Activated naive CD4-positive, alpha-beta T cell treated with anti-CD3 and anti-CD28 coated beads, Interleukin-2, amount 50 U/mL, for 24 hours (primary cell): ENCODE measurements around the gene HDHD5.

Experiments
- H3K27ac Mint-ChIP-seq: one replicate; pipeline ENCODE4 v1.8.0; 2021; ENCODE audit warnings: mild to moderate bottlenecking, mixed read lengths
- H3K27me3 Mint-ChIP-seq: one replicate; pipeline ENCODE4 v1.8.0; 2021; ENCODE audit warnings: mixed read lengths
- H3K36me3 Mint-ChIP-seq: one replicate; pipeline ENCODE4 v1.8.0; 2021; ENCODE audit warnings: mixed read lengths
- H3K4me1 Mint-ChIP-seq: one replicate; pipeline ENCODE4 v1.8.0; 2021; ENCODE audit warnings: mixed read lengths
- H3K4me3 Mint-ChIP-seq: one replicate; pipeline ENCODE4 v1.8.0; 2021; ENCODE audit warnings: mild to moderate bottlenecking, mixed read lengths
- H3K9me3 Mint-ChIP-seq: one replicate; pipeline ENCODE4 v1.8.0; 2021; ENCODE audit warnings: mixed read lengths

The HDHD5 gene

DNA sequence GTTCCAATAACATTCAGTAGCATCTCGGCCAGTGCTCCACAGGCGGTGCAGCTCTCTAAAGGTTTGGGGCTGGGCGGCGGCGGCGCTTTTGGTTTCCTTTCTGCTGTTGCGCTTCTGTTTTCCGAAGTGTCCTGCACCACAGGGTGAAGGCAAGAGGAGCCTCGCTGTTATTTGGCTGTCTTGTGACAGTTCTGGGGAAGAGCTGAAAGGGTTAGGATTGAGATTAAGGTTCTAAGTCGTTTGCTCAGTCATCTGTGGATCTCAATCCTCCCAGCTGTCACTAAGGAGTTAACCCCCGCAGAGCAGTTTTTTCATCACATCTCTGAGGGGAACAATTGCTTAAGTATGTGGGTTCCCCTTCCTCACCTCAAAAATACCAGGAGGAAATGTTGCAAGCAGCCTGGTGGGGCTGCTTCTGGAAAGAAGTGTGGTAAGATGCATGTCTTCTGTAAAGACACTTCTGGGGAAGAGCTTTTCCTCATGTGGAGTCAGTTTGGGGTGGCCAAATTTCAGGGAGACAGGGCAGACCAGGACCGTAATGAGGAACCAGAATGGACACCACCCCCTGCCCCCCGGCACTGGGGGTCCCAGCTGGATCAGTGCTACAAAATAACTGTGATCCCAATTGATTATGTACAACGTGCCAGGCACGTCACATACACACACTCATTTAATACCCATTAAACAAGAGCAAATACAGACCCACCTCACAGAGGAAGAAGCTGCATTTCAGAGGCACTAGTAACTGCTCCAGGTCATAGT is 52.1 kb downstream of the HDHD5 start:
- peaks cover 8% of the 10 kb centered on the region for H3K36me3 Mint-ChIP-seq
- no peaks in the 10 kb centered on the region for H3K9me3 Mint-ChIP-seq
- no peaks in the 10 kb centered on the region for H3K27me3 Mint-ChIP-seq
- peak overlapping the region; percentile 59 for H3K4me3 Mint-ChIP-seq
- peaks cover 58% of the 10 kb centered on the region for H3K4me1 Mint-ChIP-seq
- peak overlapping the region; percentile 81 for H3K27ac Mint-ChIP-seq

DNA sequence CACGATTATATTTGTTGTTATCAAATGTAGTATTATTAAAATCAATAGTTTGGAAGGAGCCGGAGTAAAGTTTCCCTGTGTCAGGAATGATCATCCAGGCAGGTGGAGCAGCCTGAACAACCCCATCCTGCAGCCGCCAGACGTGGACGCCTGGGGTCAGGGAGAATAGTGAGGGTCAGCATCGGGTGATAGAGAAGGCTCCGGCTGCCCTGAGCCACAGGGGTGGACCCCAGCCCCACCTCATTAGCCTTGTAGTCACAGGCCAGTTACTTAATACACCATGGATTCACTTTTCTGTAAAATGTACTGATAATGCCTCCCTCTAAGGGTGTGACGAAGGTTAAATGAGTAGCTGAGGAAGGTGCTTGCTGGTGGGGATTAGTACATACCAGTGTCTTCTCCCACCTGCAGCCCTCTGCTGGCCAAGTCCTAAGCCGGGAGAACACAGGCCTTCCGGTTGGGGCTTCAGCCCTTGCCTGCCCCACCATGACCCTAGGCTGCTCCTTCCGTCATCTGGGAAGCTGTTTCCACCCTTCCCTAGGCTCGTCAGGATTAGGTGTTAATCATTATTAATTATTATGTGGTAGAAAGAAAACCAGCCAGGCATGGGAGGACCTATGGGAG is 52.8 kb downstream of the HDHD5 start:
- Mint-ChIP-seq H3K27ac (peak overlapping the region; percentile 81), H3K27me3 (no peaks in the 10 kb centered on the region), H3K4me1 (peaks cover 59% of the 10 kb centered on the region), H3K4me3 (peak overlapping the region; percentile 59), H3K36me3 (peaks cover 12% of the 10 kb centered on the region), H3K9me3 (no peaks in the 10 kb centered on the region)

DNA sequence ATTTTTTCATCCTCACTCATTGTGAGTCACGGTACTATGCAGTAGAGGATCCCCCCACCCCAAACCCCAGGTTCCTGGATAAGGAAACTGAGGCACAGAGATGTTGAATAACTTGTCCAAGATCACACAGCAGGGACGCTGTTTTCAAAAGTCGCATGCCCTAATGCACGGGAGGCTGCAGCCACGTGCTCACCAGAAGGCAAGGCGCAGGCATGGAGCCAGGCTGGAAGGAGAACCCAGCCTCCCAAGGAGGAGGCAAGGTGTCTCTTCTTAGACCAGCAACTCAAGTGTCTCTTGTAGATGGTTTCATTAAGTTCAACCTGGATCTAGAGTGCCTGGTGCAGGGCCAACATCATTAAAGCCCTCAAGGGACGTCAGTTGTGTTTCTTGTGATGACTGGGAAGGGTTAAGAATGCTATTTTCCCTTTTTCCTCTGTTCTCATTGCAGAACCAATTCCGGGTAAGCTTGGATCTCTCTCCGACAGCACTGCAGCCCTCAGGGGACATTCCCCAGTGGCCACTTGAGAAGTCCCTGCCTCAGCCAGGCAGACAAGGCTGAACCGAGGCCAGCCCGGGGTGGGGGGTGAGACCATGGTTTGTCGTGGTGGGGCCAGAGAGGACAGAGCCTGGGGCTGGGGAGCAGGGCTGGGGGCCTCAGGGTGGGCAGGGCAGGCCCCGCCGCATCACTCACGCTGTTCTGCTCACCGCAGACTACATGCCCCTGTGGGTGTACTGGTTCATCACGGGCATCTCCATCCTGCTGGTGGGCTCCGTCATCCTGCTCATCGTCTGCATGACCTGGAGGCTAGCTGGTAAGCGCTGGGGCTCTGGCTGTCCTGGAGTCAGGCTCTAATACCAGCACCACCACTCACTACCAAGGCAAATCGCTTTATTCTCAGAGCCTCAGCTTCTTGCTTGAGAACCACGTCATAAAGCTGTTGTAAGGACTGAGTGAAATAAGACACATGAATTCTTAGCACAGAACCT is 53.6 kb downstream of the HDHD5 start:
- Mint-ChIP-seq H3K27ac (no peak overlapping the region), H3K9me3 (no peaks in the 10 kb centered on the region), H3K36me3 (peaks cover 18% of the 10 kb centered on the region), H3K4me1 (peaks cover 64% of the 10 kb centered on the region), H3K27me3 (no peaks in the 10 kb centered on the region), H3K4me3 (peak overlapping the region; percentile 23)

DNA sequence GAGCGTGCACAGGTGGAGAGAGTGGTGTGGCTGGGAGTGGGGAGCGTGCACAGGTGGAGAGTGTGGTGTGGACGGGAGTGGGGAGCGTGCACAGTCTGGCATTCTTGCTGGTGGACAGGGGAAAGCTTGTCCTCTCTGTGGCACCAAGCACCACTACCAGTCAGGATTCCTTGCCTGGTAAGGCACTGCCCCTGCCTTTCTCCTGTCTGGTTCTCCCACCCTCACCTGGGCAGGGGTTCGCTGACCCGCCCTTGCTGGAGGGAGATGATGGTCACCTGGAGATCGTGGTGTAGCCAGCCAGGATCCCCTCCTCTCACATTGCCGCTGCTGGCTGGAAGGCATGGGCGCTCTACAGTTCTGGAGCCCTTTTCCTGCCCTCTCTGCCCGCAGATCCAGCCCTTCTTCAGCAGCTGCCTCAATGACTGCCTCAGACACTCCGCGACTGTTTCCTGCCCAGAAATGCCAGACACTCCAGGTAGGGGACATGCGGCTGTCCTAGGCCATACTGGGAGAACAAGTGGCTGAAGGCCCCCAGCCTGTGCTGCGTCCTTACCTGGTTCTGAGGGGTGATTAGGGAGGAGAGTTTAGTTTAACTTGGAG is 54.6 kb downstream of the HDHD5 start:
- H3K27me3 Mint-ChIP-seq: no peaks in the 10 kb centered on the region
- H3K9me3 Mint-ChIP-seq: no peaks in the 10 kb centered on the region
- peaks cover 23% of the 10 kb centered on the region for H3K36me3 Mint-ChIP-seq
- H3K27ac Mint-ChIP-seq: no peak overlapping the region
- H3K4me3 Mint-ChIP-seq: no peak overlapping the region
- peaks cover 74% of the 10 kb centered on the region for H3K4me1 Mint-ChIP-seq

DNA sequence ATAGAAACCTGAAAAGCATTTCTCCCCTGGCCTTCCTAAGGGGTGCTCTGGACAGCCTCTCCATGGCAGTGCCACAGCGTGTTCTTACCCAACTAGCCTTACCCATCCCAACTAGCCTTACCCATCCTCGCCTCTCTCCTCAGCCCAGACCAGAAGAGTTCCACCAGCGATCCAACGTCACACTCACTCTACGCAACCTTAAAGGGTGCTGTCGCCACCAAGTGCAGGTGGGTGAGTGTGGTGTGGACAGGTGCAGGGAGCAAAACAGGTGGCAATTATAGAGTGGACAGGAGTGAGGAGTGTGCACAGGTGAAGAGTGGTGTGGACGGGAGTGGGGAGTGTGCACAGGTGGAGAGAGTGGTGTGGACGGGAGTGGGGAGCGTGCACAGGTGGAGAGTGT is 55.7 kb downstream of the HDHD5 start:
- Mint-ChIP-seq H3K36me3 (peaks cover 28% of the 10 kb centered on the region), H3K4me1 (peaks cover 85% of the 10 kb centered on the region), H3K9me3 (no peaks in the 10 kb centered on the region), H3K4me3 (no peak overlapping the region), H3K27me3 (no peaks in the 10 kb centered on the region), H3K27ac (peak overlapping the region; percentile 46)

DNA sequence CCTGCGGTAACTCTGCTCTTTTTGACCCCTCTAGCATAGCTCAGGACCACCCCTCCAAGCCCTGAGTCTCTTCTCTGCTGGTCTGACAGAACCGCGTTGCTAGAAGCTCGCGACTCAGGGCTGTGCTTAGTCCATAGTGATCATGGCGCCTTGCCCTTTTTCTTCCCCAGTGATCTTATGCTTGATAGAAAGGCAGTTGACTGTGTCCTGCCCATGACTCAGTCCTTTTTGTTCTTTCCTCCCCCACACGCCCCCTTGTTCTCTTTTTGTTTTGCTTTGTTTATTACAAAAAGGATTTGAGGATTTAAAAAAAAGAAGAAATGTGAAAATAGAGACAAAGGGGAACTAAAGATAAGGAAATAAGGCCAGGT is 56.8 kb downstream of the HDHD5 start:
- H3K4me3 Mint-ChIP-seq: no peak overlapping the region
- H3K27ac Mint-ChIP-seq: peak overlapping the region; percentile 86
- no peaks in the 10 kb centered on the region for H3K9me3 Mint-ChIP-seq
- H3K27me3 Mint-ChIP-seq: no peaks in the 10 kb centered on the region
- H3K36me3 Mint-ChIP-seq: peaks cover 28% of the 10 kb centered on the region
- peaks cover 89% of the 10 kb centered on the region for H3K4me1 Mint-ChIP-seq

DNA sequence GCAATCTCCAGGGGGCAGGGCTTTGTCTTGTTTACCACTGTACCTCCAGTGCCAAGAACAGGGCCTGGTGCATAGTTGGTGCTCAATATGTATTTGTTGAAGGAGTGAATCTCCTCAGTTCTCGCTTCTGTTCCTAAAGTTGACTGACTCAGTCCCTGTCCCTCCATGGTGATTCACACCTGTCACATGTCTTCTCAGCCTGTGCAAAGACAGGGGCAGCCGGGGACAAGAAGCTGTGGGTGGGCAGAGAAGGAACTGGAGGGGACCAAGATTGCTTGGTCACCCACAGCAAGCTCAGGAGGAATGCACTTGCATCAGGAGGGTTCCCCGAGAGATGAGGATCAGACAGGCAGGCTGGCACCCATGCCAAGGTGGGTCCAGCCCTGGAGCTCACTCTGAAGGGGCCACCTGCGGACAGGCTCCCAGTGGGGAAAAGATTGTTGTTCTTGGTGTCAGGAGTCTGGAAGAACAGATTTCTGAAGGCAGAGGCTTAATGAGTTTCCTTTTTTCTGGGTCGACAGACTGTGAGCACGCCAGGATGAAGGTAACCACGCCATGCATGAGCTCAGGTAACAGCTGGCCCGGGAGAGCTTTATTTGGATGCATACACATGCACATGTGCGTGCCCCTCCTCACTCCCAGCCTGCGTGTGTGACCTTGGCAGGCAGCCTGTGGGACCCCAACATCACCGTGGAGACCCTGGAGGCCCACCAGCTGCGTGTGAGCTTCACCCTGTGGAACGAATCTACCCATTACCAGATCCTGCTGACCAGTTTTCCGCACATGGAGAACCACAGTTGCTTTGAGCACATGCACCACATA is 57.4 kb downstream of the HDHD5 start:
- H3K4me1 Mint-ChIP-seq: peaks cover 89% of the 10 kb centered on the region
- H3K27ac Mint-ChIP-seq: peak overlapping the region; percentile 86
- H3K4me3 Mint-ChIP-seq: peak overlapping the region; percentile 13
- H3K27me3 Mint-ChIP-seq: no peaks in the 10 kb centered on the region
- H3K36me3 Mint-ChIP-seq: peaks cover 30% of the 10 kb centered on the region
- H3K9me3 Mint-ChIP-seq: no peaks in the 10 kb centered on the region

DNA sequence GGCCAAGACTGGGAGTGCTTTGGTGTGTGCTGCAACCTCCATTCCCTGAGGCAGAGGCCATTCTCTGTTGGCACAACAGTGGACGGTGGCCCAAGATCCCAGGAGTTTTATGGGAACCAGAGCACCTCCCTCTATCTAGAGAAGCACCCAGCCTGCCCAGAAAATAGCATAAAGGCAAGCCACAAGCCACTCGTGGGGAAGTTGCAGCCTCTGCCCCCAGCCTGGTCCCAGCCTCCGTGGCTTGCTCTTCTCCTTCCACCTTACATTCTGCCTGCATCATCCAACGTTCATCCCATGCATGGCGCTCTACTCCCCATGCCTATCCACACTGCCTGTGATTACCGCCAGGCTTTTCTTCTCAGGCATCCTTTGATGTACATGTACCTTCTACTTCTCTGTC is 58.5 kb downstream of the HDHD5 start:
- Mint-ChIP-seq H3K4me1 (peaks cover 87% of the 10 kb centered on the region), H3K36me3 (peaks cover 30% of the 10 kb centered on the region), H3K4me3 (peak overlapping the region; percentile 13), H3K27ac (peak overlapping the region; percentile 42), H3K9me3 (no peaks in the 10 kb centered on the region), H3K27me3 (no peaks in the 10 kb centered on the region)

DNA sequence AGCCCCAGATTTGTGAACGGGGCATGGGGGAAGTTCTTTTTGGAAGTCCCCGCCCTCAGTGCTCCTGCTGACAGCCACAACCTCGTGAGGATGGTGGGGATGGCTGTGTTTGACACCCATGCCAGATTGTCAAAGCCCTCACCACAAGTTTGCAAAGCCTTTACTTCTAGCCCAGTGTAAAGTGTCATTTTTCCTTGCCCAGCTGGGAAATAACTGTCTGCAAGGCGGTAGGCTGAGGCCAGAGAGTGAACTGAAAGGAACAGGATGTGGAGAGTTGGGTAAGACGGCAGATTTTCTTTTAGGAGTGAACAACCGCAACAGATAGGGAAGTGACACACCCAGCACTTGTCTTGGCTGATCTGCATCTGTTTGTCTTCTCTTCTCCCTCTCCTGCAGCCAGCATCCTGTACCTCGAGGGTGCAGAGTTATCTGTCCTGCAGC is 60.7 kb downstream of the HDHD5 start:
- Mint-ChIP-seq H3K27me3 (no peaks in the 10 kb centered on the region), H3K4me3 (peak overlapping the region; percentile 62), H3K36me3 (peaks cover 28% of the 10 kb centered on the region), H3K4me1 (peaks cover 96% of the 10 kb centered on the region), H3K9me3 (no peaks in the 10 kb centered on the region), H3K27ac (peak overlapping the region; percentile 61)

DNA sequence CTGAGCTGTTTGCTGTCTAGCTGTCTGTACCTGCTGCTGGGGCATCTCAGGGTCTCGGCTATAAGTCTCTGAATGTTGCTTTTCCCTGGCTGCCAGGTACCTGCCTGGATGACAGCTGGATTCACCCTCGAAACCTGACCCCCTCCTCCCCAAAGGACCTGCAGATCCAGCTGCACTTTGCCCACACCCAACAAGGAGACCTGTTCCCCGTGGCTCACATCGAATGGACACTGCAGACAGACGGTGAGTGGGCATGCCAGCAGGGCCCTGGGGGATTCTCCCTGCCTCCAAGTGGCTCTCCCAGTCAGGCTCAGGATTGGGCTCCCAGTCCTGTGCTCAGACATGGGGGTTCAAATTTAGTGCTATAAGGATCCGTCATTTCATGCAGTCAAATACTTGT is 61.4 kb downstream of the HDHD5 start:
- Mint-ChIP-seq H3K4me3 (peak overlapping the region; percentile 62), H3K27ac (peak overlapping the region; percentile 80)

DNA sequence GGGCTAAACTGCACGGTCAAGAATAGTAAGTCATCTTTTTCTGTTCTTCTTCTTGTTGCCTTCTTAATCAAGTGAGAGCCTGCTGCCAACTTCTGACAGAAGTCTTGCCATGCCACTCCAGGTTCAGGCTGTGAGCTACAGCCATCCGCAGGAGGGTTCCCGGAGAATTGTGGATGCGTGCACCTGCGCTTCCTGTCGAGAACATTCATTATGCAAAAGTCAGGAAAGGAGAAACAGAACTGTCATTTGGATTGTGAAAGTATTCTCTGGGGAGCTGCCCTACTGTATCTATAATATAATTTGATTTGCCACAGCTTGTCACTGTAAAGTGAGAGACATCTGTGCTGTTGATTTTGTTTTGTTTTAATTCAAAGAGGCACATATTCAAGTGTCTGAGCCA is 62.0 kb downstream of the HDHD5 start:
- H3K27ac Mint-ChIP-seq: peak overlapping the region; percentile 79
- no peaks in the 10 kb centered on the region for H3K9me3 Mint-ChIP-seq
- H3K4me3 Mint-ChIP-seq: peak overlapping the region; percentile 33
- H3K4me1 Mint-ChIP-seq: peaks cover 98% of the 10 kb centered on the region
- peaks cover 23% of the 10 kb centered on the region for H3K36me3 Mint-ChIP-seq
- H3K27me3 Mint-ChIP-seq: no peaks in the 10 kb centered on the region

More for the DNA sequence above, 61.4 kb downstream of the HDHD5 start:
- H3K4me1 Mint-ChIP-seq: peaks cover 97% of the 10 kb centered on the region
- H3K9me3 Mint-ChIP-seq: no peaks in the 10 kb centered on the region
- no peaks in the 10 kb centered on the region for H3K27me3 Mint-ChIP-seq
- peaks cover 25% of the 10 kb centered on the region for H3K36me3 Mint-ChIP-seq

DNA sequence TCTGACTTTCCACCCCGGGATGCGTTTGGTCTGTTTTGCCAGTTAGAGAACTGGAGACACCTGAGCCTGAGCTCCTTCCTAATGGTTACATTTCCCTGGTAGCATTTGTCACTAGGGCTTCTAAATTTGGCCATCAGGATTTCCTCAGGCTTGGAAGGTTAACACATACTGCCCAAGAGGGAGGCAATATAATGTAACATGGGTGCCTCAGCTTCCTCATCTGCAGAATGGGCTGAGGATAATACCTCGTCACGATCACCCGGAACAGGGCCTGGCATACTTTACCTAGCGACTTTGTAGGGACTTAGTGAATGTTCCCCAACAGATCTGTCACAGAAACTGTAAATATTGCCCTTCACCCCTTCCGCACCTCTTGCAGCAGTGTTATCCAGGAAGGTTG is 63.0 kb downstream of the HDHD5 start:
- Mint-ChIP-seq H3K9me3 (no peaks in the 10 kb centered on the region), H3K27me3 (no peaks in the 10 kb centered on the region), H3K27ac (no peak overlapping the region), H3K4me3 (no peak overlapping the region), H3K36me3 (peaks cover 17% of the 10 kb centered on the region), H3K4me1 (peaks cover 96% of the 10 kb centered on the region)

DNA sequence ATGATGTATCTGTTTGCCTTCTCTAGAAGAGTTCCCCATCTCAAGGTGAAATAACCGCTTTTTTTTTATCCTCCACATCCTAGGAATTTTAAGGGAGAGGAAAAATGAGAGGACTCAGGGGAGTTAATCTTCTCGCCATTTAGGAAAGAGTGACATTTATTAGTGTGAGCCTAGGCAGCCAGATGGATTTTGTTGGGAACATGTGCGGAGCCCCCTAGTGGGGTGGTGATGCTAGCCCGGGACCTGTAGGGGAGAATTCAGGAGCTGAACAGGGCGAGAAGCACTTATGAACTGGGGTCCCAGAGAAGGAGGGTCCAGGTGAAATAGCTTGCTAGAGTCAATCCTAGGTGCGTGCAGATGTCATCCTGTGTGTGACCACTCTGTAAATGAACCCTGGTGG is 63.5 kb downstream of the HDHD5 start:
- Mint-ChIP-seq H3K27me3 (no peaks in the 10 kb centered on the region), H3K4me3 (no peak overlapping the region), H3K36me3 (peaks cover 13% of the 10 kb centered on the region), H3K27ac (no peak overlapping the region), H3K9me3 (no peaks in the 10 kb centered on the region), H3K4me1 (peaks cover 96% of the 10 kb centered on the region)

DNA sequence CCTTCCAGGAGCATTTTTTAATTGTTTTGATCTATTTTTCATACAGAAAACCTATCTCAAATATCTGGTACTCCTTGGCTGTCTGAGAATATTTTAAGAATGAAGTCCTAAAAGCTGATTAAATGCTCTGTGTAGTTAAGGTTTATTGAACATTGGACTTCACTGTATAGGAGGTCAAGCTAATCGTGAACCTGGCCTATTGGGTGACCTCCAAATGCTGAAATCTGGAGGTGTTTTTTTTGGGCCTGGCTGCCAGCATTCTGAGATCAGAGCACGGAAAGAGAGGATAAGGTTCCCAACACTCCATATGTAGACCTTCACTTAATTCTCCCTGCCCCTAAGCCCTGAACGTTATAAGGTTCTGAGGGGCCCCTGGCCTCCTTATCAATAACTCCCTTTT is 66.0 kb downstream of the HDHD5 start:
- Mint-ChIP-seq H3K27me3 (no peaks in the 10 kb centered on the region), H3K27ac (peak overlapping the region; percentile 46), H3K9me3 (no peaks in the 10 kb centered on the region), H3K36me3 (peaks cover 3% of the 10 kb centered on the region), H3K4me1 (peaks cover 91% of the 10 kb centered on the region), H3K4me3 (peak overlapping the region; percentile 30)
